ENCODE measurements around the gene WASF2. TPM values are rescaled to one million over a fixed set of nuclear protein-coding genes. Genes with fewer than 3 reads are reported as not detected.

Gene WASF2
- total RNA-seq, 1 experiment from 2014 or later, result 104 TPM

DNA sequence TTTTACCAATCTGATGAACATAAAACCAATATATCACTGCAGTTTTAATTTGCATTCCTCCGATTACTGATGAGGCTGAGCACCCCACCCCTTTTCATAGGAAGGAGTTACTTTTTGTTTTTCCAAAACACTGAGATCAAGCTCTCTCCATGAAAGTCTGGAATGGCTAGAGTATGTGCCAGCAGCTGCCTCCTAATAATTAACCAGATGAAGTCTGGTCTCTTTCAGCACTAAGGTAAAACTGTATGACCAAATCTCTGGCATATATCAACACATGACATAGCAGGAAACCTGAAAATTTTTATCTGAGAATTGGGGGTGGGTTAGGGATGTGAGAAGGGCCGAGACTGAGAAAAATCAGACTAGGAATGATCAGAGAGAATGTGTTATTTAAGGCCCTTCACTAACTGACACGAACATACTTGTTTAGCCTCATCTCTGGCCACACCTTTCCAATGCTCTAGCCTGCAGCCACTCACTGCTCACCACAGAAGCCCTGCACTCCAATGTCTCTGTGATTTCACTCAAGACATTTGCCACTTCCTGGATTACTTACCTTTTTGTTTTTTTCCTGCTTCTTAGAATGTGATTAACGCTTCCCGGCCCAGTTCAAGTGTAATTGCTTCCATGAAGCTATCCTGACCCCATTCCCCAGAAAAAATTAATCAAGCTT, 34.7 kb downstream of the WASF2 start:
- H3K4me3 Mint-ChIP-seq, result no peak overlapping the region
- H3K27me3 Mint-ChIP-seq (ENCODE audit: low read depth), result no peaks in the 10 kb centered on the region
- ChIA-PET POLR2A (no interaction called here), CTCF (interaction anchor here (0.6 to 0.7 kb wide), 2 partner anchors 10 to 159 kb away, joined by 3 to 4 read pairs; no protein-coding TSS in a partner anchor)
- H3K9me3 Mint-ChIP-seq, result peaks cover 5% of the 10 kb centered on the region
- TF ChIP-seq RELA (CRISPR knock-in tag; IDR thresholded peaks at IDR 0.05; ENCODE audit: borderline replicate concordance), result no peak
- no peak for TF ChIP-seq TEAD4 (CRISPR knock-in tag; IDR thresholded peaks at IDR 0.05)
- no peak for TF ChIP-seq CREB1 (CRISPR knock-in tag; IDR thresholded peaks at IDR 0.05)
- TF ChIP-seq ZNF138 (CRISPR knock-in tag; conservative IDR thresholded peaks at IDR 0.05), result no peak
- no peak for TF ChIP-seq ATF1 (CRISPR knock-in tag; IDR thresholded peaks at IDR 0.05)
- TF ChIP-seq TEAD1 (CRISPR knock-in tag; IDR thresholded peaks at IDR 0.05), result no peak
- no peak for TF ChIP-seq CREM (CRISPR knock-in tag; IDR thresholded peaks at IDR 0.05)
- no peak for TF ChIP-seq ZNF396 (CRISPR knock-in tag; IDR thresholded peaks at IDR 0.05; ENCODE audit: borderline replicate concordance)
- TF ChIP-seq, protein P1, sequence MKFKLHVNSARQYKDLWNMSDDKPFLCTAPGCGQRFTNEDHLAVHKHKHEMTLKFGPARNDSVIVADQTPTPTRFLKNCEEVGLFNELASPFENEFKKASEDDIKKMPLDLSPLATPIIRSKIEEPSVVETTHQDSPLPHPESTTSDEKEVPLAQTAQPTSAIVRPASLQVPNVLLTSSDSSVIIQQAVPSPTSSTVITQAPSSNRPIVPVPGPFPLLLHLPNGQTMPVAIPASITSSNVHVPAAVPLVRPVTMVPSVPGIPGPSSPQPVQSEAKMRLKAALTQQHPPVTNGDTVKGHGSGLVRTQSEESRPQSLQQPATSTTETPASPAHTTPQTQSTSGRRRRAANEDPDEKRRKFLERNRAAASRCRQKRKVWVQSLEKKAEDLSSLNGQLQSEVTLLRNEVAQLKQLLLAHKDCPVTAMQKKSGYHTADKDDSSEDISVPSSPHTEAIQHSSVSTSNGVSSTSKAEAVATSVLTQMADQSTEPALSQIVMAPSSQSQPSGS (CRISPR knock-in tag; IDR thresholded peaks at IDR 0.05; ENCODE audit: borderline replicate concordance, low read depth), result no peak
- TF ChIP-seq, protein P2, sequence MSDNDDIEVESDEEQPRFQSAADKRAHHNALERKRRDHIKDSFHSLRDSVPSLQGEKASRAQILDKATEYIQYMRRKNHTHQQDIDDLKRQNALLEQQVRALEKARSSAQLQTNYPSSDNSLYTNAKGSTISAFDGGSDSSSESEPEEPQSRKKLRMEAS (CRISPR knock-in tag; IDR thresholded peaks at IDR 0.05), result no peak
- TF ChIP-seq, protein P3, sequence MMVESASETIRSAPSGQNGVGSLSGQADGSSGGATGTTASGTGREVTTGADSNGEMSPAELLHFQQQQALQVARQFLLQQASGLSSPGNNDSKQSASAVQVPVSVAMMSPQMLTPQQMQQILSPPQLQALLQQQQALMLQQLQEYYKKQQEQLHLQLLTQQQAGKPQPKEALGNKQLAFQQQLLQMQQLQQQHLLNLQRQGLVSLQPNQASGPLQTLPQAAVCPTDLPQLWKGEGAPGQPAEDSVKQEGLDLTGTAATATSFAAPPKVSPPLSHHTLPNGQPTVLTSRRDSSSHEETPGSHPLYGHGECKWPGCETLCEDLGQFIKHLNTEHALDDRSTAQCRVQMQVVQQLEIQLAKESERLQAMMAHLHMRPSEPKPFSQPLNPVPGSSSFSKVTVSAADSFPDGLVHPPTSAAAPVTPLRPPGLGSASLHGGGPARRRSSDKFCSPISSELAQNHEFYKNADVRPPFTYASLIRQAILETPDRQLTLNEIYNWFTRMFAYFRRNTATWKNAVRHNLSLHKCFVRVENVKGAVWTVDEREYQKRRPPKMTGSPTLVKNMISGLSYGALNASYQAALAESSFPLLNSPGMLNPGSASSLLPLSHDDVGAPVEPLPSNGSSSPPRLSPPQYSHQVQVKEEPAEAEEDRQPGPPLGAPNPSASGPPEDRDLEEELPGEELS (CRISPR knock-in tag; IDR thresholded peaks at IDR 0.05), result no peak
- no peak for TF ChIP-seq NFATC4 (CRISPR knock-in tag; IDR thresholded peaks at IDR 0.05)
- TF ChIP-seq, protein P4, sequence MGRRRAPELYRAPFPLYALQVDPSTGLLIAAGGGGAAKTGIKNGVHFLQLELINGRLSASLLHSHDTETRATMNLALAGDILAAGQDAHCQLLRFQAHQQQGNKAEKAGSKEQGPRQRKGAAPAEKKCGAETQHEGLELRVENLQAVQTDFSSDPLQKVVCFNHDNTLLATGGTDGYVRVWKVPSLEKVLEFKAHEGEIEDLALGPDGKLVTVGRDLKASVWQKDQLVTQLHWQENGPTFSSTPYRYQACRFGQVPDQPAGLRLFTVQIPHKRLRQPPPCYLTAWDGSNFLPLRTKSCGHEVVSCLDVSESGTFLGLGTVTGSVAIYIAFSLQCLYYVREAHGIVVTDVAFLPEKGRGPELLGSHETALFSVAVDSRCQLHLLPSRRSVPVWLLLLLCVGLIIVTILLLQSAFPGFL (CRISPR knock-in tag; IDR thresholded peaks at IDR 0.05; ENCODE audit: borderline replicate concordance), result no peak
- TF ChIP-seq JAZF1 (CRISPR knock-in tag; IDR thresholded peaks at IDR 0.05), result no peak
- TF ChIP-seq, protein P5, sequence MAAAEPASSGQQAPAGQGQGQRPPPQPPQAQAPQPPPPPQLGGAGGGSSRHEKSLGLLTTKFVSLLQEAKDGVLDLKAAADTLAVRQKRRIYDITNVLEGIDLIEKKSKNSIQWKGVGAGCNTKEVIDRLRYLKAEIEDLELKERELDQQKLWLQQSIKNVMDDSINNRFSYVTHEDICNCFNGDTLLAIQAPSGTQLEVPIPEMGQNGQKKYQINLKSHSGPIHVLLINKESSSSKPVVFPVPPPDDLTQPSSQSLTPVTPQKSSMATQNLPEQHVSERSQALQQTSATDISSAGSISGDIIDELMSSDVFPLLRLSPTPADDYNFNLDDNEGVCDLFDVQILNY (CRISPR knock-in tag; IDR thresholded peaks at IDR 0.05), result no peak
- TF ChIP-seq MXD4 (CRISPR knock-in tag; IDR thresholded peaks at IDR 0.05; ENCODE audit: borderline replicate concordance), result no peak
- TF ChIP-seq, protein P6, sequence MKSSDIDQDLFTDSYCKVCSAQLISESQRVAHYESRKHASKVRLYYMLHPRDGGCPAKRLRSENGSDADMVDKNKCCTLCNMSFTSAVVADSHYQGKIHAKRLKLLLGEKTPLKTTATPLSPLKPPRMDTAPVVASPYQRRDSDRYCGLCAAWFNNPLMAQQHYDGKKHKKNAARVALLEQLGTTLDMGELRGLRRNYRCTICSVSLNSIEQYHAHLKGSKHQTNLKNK (CRISPR knock-in tag; IDR thresholded peaks at IDR 0.05), result no peak
- ATAC-seq (no peak), DNase-seq (ENCODE audit: low spot score) (no peak)
- H3K4me1 Mint-ChIP-seq, result peaks cover 9% of the 10 kb centered on the region
- H3K36me3 Mint-ChIP-seq, result peaks cover 8% of the 10 kb centered on the region
- peak overlapping the region; percentile 51 for H3K27ac Mint-ChIP-seq

DNA sequence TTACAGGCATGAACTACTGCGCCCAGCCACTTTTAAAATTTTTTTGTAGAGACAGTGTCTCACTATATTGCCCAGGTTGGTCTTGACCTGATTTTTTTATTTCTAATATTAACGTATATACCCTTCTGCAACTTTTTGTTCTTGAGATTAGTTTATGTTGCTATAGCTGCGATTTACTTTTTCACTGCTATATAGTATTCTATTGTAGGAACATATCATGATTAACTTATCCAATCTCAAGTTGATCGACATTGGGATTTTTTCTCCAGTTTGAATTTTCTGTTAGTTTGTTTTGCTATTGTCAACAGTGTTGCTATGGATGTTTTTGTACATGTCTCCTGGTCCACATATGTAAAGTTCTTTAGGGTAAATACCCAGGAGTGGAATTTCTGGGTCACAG, 35.4 kb downstream of the WASF2 start:
- no peak for DNase-seq (ENCODE audit: low spot score)
- no peaks in the 10 kb centered on the region for H3K27me3 Mint-ChIP-seq (ENCODE audit: low read depth)
- TF ChIP-seq, protein P7, sequence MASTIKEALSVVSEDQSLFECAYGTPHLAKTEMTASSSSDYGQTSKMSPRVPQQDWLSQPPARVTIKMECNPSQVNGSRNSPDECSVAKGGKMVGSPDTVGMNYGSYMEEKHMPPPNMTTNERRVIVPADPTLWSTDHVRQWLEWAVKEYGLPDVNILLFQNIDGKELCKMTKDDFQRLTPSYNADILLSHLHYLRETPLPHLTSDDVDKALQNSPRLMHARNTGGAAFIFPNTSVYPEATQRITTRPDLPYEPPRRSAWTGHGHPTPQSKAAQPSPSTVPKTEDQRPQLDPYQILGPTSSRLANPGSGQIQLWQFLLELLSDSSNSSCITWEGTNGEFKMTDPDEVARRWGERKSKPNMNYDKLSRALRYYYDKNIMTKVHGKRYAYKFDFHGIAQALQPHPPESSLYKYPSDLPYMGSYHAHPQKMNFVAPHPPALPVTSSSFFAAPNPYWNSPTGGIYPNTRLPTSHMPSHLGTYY (CRISPR knock-in tag; IDR thresholded peaks at IDR 0.05), result no peak
- TF ChIP-seq CREM (CRISPR knock-in tag; IDR thresholded peaks at IDR 0.05), result no peak
- no peak overlapping the region for H3K27ac Mint-ChIP-seq
- CTCF ChIA-PET, result no interaction called here
- H3K4me1 Mint-ChIP-seq, result peaks cover 9% of the 10 kb centered on the region
- peaks cover 8% of the 10 kb centered on the region for H3K36me3 Mint-ChIP-seq
- peaks cover 5% of the 10 kb centered on the region for H3K9me3 Mint-ChIP-seq
- POLR2A ChIA-PET, result interaction anchor here (0.6 kb wide), 1 partner anchor 204 kb away, joined by 4 read pairs; no protein-coding TSS in a partner anchor
- no peak for ATAC-seq
- H3K4me3 Mint-ChIP-seq, result no peak overlapping the region

Measured in WTC11 (cell line).